Measurements from ENCODE around the gene DNMT3A. TPM values are rescaled to one million over a fixed set of nuclear protein-coding genes. Genes with fewer than 3 reads are reported as not detected.

Gene DNMT3A
- total RNA-seq, 1 donor from 2014 or later, result 43.8 TPM

- DNase-seq (ENCODE audit: low read depth in 2 of 2), result no peak
Measured at GRCh38 chr2:25307949-25308557, 33.7 kb downstream of the DNMT3A start.

GRCh38 chr2:25306777-25307368 lies 34.9 kb downstream of the DNMT3A start:
- no peak for DNase-seq (ENCODE audit: low read depth in 2 of 2)

GRCh38 chr2:25305775-25306174 lies 36.0 kb downstream of the DNMT3A start:
- no peak for DNase-seq (ENCODE audit: low read depth in 2 of 2)

GRCh38 chr2:25304826-25305596 lies 36.7 kb downstream of the DNMT3A start:
- no peak for DNase-seq (ENCODE audit: low read depth in 2 of 2)

GRCh38 chr2:25304321-25304720 lies 37.4 kb downstream of the DNMT3A start:
- no peak for DNase-seq (ENCODE audit: low read depth in 2 of 2)

GRCh38 chr2:25303633-25304236 lies 38.0 kb downstream of the DNMT3A start:
- no peak for DNase-seq (ENCODE audit: low read depth in 2 of 2)

GRCh38 chr2:25302758-25303375 lies 38.9 kb downstream of the DNMT3A start:
- no peak for DNase-seq (ENCODE audit: low read depth in 2 of 2)

GRCh38 chr2:25301453-25302352 lies 40.0 kb downstream of the DNMT3A start:
- DNase-seq (ENCODE audit: low read depth in 2 of 2), result peak in 1 of 2 donors; percentile 80

- DNase-seq (ENCODE audit: low read depth in 2 of 2), result no peak
Measured at GRCh38 chr2:25300001-25300400, 41.7 kb downstream of the DNMT3A start.

- no peak for DNase-seq (ENCODE audit: low read depth in 2 of 2)
Measured at GRCh38 chr2:25298776-25299431, 42.8 kb downstream of the DNMT3A start.

GRCh38 chr2:25297738-25298137 lies 44.0 kb downstream of the DNMT3A start:
- DNase-seq (ENCODE audit: low read depth in 2 of 2), result no peak

- no peak for DNase-seq (ENCODE audit: low read depth in 2 of 2)
Measured at GRCh38 chr2:25295621-25296020, 46.1 kb downstream of the DNMT3A start.

GRCh38 chr2:25294573-25295462 lies 46.9 kb downstream of the DNMT3A start:
- DNase-seq (ENCODE audit: low read depth in 2 of 2), result peak; percentile 77 to 88

GRCh38 chr2:25293958-25294562 lies 47.7 kb downstream of the DNMT3A start:
- no peak for DNase-seq (ENCODE audit: low read depth in 2 of 2)

- no peak for DNase-seq (ENCODE audit: low read depth in 2 of 2)
Measured at GRCh38 chr2:25293145-25293544, 48.6 kb downstream of the DNMT3A start.

- peak in 1 of 2 donors; percentile 24 for DNase-seq (ENCODE audit: low read depth in 2 of 2)
Measured at GRCh38 chr2:25292408-25292807, 49.3 kb downstream of the DNMT3A start.

- peak; percentile 62 to 76 for DNase-seq (ENCODE audit: low read depth in 2 of 2)
Measured at GRCh38 chr2:25290811-25291495, 50.8 kb downstream of the DNMT3A start.

Data from lung microvascular endothelial cell (primary cell).